Calu3 (cell line): Measurements from ENCODE around the gene MTR. TPM values are rescaled to one million over a fixed set of nuclear protein-coding genes. Genes with fewer than 3 reads are reported as not detected.
A peak's percentile ranks its signal among the peaks of the same experiment; 100 is the strongest.

Experiments used
- BruUV-seq: library from RNA; stranded (reverse); fragments of 400-500 nt; replicated peaks from 2 replicates; lab custom pipeline; 2021; lab: Mats Ljungman, UMichigan
- CTCF ChIA-PET: fragments of 300-600 bp; sonication (Branson Sonifier 250); formaldehyde crosslinking; loops from one replicate; lab custom pipeline; 2022; ENCODE audit warnings: antibody characterized with exemption; lab: Charles Lee
- DNase-seq: peaks from one replicate; pipeline ENCODE4 v3.0.0; 2022
- H3K27ac Mint-ChIP-seq: one replicate; pipeline ENCODE4 v1.8.0; 2022; ENCODE audit warnings: mixed read lengths; ENCODE audit not compliant: unreplicated experiment
- H3K27me3 Mint-ChIP-seq: one replicate; pipeline ENCODE4 v1.8.0; 2022; ENCODE audit warnings: mixed read lengths; ENCODE audit not compliant: unreplicated experiment
- H3K36me3 Mint-ChIP-seq: one replicate; pipeline ENCODE4 v1.8.0; 2022; ENCODE audit warnings: mild to moderate bottlenecking, moderate library complexity, mixed read lengths; ENCODE audit not compliant: insufficient read depth, unreplicated experiment
- H3K4me1 Mint-ChIP-seq: one replicate; pipeline ENCODE4 v1.8.0; 2022; ENCODE audit warnings: mild to moderate bottlenecking, low read depth, mixed read lengths; ENCODE audit not compliant: unreplicated experiment
- H3K4me3 Mint-ChIP-seq: one replicate; pipeline ENCODE4 v1.8.0; 2022; ENCODE audit warnings: mild to moderate bottlenecking, low read depth, moderate library complexity, mixed read lengths; ENCODE audit not compliant: unreplicated experiment
- H3K9me3 Mint-ChIP-seq: one replicate; pipeline ENCODE4 v1.8.0; 2022; ENCODE audit warnings: low read depth, mixed read lengths; ENCODE audit not compliant: unreplicated experiment
- intact Hi-C: fragments of 100-400 bp; cut with micrococcal nuclease; formaldehyde crosslinking; loops from one replicate; pipeline ENCODE4 v1.10.0; 2022; ENCODE audit not compliant: unreplicated experiment
- total RNA-seq: library from RNA; stranded (reverse); gene quantifications from 2 replicates; pipeline ENCODE4 v1.2.3, GENCODE V29; 2022
- TF ChIP-seq, protein P1 (sequence below): fragments of 200-600 bp; IDR thresholded peaks from one replicate; pipeline ENCODE4 v1.8.0; 2022; ENCODE audit warnings: antibody characterized with exemption; ENCODE audit not compliant: unreplicated experiment

MTR gene
- total RNA-seq, 1 experiment from 2014 or later: 37.0 TPM

DNA sequence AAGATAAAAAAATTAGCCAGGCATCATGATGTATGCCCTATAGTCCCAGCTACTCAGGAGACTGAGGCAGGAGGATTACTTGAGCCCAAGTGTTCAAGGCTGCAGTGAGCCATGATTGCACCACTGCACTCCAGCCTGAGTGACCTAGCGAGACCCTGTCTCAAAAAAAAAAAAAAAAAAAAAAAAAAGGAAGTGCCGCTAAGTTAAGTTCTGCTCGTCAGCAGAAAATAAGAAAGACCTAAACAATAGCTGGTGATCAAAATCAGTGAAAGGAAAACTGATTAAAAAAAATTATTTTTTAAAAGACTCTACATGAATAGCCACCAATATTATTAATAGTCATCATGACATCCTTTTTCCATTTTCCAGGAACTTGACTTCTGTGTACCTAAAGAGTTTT, 44.2 kb upstream of the MTR start:
- Mint-ChIP-seq H3K36me3 (no peaks in the 10 kb centered on the region), H3K4me1 (no peaks in the 10 kb centered on the region), H3K9me3 (no peaks in the 10 kb centered on the region), H3K27me3 (peaks cover 22% of the 10 kb centered on the region), H3K27ac (no peak overlapping the region), H3K4me3 (no peak overlapping the region)
- no TSS peak for BruUV-seq
- CTCF ChIA-PET: interaction anchor here (0.5 to 0.6 kb wide), 2 partner anchors 12 to 137 kb away, joined by 3 read pairs; no protein-coding TSS in a partner anchor
- intact Hi-C loops: no loop called here
- no peak for DNase-seq
- TF ChIP-seq, protein P1, sequence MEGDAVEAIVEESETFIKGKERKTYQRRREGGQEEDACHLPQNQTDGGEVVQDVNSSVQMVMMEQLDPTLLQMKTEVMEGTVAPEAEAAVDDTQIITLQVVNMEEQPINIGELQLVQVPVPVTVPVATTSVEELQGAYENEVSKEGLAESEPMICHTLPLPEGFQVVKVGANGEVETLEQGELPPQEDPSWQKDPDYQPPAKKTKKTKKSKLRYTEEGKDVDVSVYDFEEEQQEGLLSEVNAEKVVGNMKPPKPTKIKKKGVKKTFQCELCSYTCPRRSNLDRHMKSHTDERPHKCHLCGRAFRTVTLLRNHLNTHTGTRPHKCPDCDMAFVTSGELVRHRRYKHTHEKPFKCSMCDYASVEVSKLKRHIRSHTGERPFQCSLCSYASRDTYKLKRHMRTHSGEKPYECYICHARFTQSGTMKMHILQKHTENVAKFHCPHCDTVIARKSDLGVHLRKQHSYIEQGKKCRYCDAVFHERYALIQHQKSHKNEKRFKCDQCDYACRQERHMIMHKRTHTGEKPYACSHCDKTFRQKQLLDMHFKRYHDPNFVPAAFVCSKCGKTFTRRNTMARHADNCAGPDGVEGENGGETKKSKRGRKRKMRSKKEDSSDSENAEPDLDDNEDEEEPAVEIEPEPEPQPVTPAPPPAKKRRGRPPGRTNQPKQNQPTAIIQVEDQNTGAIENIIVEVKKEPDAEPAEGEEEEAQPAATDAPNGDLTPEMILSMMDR: no peak

- H3K4me3 Mint-ChIP-seq: no peak overlapping the region
- no peak for DNase-seq
- CTCF ChIA-PET: interaction anchor here (0.5 to 0.6 kb wide), 2 partner anchors 13 to 138 kb away, joined by 3 read pairs; no protein-coding TSS in a partner anchor
- TF ChIP-seq, protein P1: no peak
- H3K4me1 Mint-ChIP-seq: no peaks in the 10 kb centered on the region
- H3K9me3 Mint-ChIP-seq: no peaks in the 10 kb centered on the region
- BruUV-seq: no TSS peak
- no peak overlapping the region for H3K27ac Mint-ChIP-seq
- intact Hi-C loops: no loop called here
- peaks cover 22% of the 10 kb centered on the region for H3K27me3 Mint-ChIP-seq
- no peaks in the 10 kb centered on the region for H3K36me3 Mint-ChIP-seq
Observed at GRCh38 chr1:236751385-236751784, 43.7 kb upstream of the MTR start.

- no peak overlapping the region for H3K4me3 Mint-ChIP-seq
- peaks cover 16% of the 10 kb centered on the region for H3K27me3 Mint-ChIP-seq
- no peaks in the 10 kb centered on the region for H3K36me3 Mint-ChIP-seq
- CTCF ChIA-PET: interaction anchor here (0.6 kb wide), 1 partner anchor 109 kb away, joined by 8 read pairs; no protein-coding TSS in a partner anchor
- TF ChIP-seq, protein P1: no peak
- intact Hi-C loops: no loop called here
- H3K9me3 Mint-ChIP-seq: no peaks in the 10 kb centered on the region
- no peak overlapping the region for H3K27ac Mint-ChIP-seq
- no TSS peak for BruUV-seq
- DNase-seq: no peak
- no peaks in the 10 kb centered on the region for H3K4me1 Mint-ChIP-seq
Observed at GRCh38 chr1:236751935-236752334, 43.2 kb upstream of the MTR start.

- Mint-ChIP-seq H3K27ac (no peak overlapping the region), H3K4me1 (no peaks in the 10 kb centered on the region), H3K36me3 (no peaks in the 10 kb centered on the region), H3K27me3 (peaks cover under 1% of the 10 kb centered on the region), H3K9me3 (no peaks in the 10 kb centered on the region), H3K4me3 (no peak overlapping the region)
- intact Hi-C loops: loop anchor here (1.0 kb wide), 1 partner anchor 116 kb away; no protein-coding TSS in a partner anchor
- no TSS peak for BruUV-seq
- CTCF ChIA-PET: interaction anchor here (0.6 to 1.2 kb wide), 9 partner anchors 42 to 809 kb away, joined by 3 to 25 read pairs (median 5); partner anchors contain the start of gene MTR
- TF ChIP-seq, protein P1: peak; percentile 20
- peak; percentile 36 for DNase-seq
Observed at GRCh38 chr1:236753516-236753915, 41.6 kb upstream of the MTR start.
